OCI-LY1 (cell line): Measurements from ENCODE around the gene CD22.

Source experiments
- H2AFZ ChIP-seq: fragments of 200-600 bp; sonication (generic), shearing (Covaris generic); 2 replicates; pipeline ENCODE4 v1.6.0; 2014; ENCODE audit warnings: antibody characterized with exemption, mild to moderate bottlenecking, low read length
- H3F3A ChIP-seq: fragments of 200-600 bp; sonication (generic), shearing (Covaris generic); 2 replicates; pipeline ENCODE4 v1.6.0; 2014; ENCODE audit warnings: mild to moderate bottlenecking, antibody characterized with exemption, low read length, moderate library complexity; ENCODE audit not compliant: insufficient read depth
- H3K27ac ChIP-seq: fragments of 200-600 bp; sonication (generic); 2 replicates; pipeline ENCODE4 v1.5.1; 2014; ENCODE audit warnings: low read length, mixed run types, mild to moderate bottlenecking, low read depth; ENCODE audit not compliant: poor library complexity, severe bottlenecking
- H3K27me3 ChIP-seq: fragments of 200-600 bp; sonication (generic); 2 replicates; pipeline ENCODE4 v1.6.0; 2014; ENCODE audit warnings: antibody characterized with exemption, mild to moderate bottlenecking, low read length, moderate library complexity; ENCODE audit not compliant: insufficient read depth
- H3K36me3 ChIP-seq: fragments of 200-600 bp; sonication (generic); 2 replicates; pipeline ENCODE4 v1.6.1; 2014; ENCODE audit warnings: mild to moderate bottlenecking, antibody characterized with exemption, low read length, moderate library complexity, mixed read lengths; ENCODE audit not compliant: insufficient read depth
- H3K4me1 ChIP-seq: fragments of 200-600 bp; sonication (generic); 2 replicates; pipeline ENCODE4 v1.5.1; 2014; ENCODE audit warnings: mild to moderate bottlenecking, low read length, moderate library complexity; ENCODE audit not compliant: insufficient read depth, severe bottlenecking
- H3K4me2 ChIP-seq: fragments of 200-600 bp; sonication (generic), shearing (Covaris generic); 2 replicates; pipeline ENCODE4 v1.6.1; 2014; ENCODE audit warnings: low read length
- H3K4me3 ChIP-seq: fragments of 200-600 bp; sonication (generic); 2 replicates; pipeline ENCODE4 v1.5.1; 2014; ENCODE audit warnings: low read length, low read depth, mild to moderate bottlenecking, mixed read lengths; ENCODE audit not compliant: poor library complexity, severe bottlenecking
- H3K79me2 ChIP-seq: fragments of 200-600 bp; shearing (Covaris generic); 2 replicates; pipeline ENCODE4 v1.6.1; 2016; ENCODE audit warnings: mixed run types, low read length, mixed read lengths; ENCODE audit not compliant: insufficient read depth
- H3K9ac ChIP-seq: fragments of 200-600 bp; sonication (generic), shearing (Covaris generic); 2 replicates; pipeline ENCODE4 v1.6.1; 2014; ENCODE audit warnings: mild to moderate bottlenecking, low read length, mixed read lengths
- H3K9me2 ChIP-seq: fragments of 200-600 bp; sonication (generic), shearing (Covaris generic); 2 replicates; pipeline ENCODE4 v1.6.1; 2014; ENCODE audit warnings: low read depth, mild to moderate bottlenecking, low read length, mixed read lengths
- H3K9me3 ChIP-seq: fragments of 200-600 bp; shearing (Covaris generic); 2 replicates; pipeline ENCODE4 v1.6.1; 2014; ENCODE audit warnings: low read length, mixed read lengths
- H4K20me1 ChIP-seq: fragments of 200-600 bp; sonication (generic), shearing (Covaris generic); 2 replicates; pipeline ENCODE4 v1.6.0; 2016; ENCODE audit warnings: mild to moderate bottlenecking, low read length; ENCODE audit not compliant: insufficient read depth
- EZH2 ChIP-seq: fragments of 200-600 bp; sonication (generic), shearing (Covaris generic); IDR thresholded peaks from 2 replicates; pipeline ENCODE4 v1.8.0; 2017; ENCODE audit warnings: borderline replicate concordance, mixed run types, mild to moderate bottlenecking, antibody characterized with exemption, low read length, moderate library complexity, mixed read lengths
- TF ChIP-seq, protein P1 (sequence below): fragments of 200-600 bp; sonication (generic), shearing (Covaris generic); IDR thresholded peaks from 2 replicates; pipeline ENCODE4 v1.5.1; 2017; ENCODE audit warnings: mild to moderate bottlenecking, antibody characterized with exemption, low read length, moderate library complexity, mixed read lengths

CD22 gene

DNA sequence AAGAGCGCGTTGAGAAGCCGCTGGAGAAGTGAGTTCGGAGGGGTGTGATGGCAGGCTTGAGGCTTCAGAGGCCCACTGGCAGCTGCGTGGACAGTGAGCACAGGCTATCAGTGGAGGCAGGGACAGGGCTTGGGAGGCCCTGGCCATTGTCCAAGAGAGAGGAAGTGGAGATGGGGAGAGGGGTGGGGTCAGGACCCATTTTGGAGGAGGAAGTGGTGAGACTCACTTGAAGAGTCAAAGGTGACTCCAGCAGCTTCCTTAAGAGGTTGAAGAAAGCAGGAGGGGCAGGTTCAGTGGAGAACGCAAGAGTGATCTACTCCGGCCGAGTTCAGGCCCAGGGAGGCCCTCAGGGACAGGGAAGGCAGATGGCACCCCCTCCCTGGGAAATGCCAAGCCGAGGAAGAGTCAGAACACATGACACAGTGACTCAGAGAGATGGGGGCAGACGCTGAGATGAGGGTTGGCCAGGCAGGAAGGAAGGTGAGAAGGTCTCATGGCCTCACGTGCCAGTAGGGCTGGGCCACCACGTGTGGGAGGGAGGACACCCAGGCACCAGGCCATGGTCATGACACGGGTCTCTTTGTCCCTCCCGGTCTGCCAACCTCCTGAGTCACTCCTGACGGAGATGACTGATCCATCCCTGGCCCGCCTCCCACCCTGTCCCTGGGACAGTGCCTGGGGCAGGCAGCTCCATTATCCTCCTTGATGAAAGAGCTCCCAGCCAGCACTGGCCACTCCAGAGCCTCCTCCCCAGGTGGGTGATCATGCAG, 10.1 kb upstream of the CD22 start:
- Histone ChIP-seq H3K36me3 (no peaks in the 10 kb centered on the region; the same call in 1 of the 2 replicates), H3K27me3 (0 out of 2 replicates have a peak, but pooled peaks cover 3% of the 10 kb centered on the region), H3K4me1 (peaks cover 61% of the 10 kb centered on the region), H3K9ac (no peak overlapping the region; the same call in 1 of the 2 replicates), H3K9me3 (no peaks in the 10 kb centered on the region), H3K4me3 (no peak overlapping the region), H4K20me1 (no peaks in the 10 kb centered on the region), H3F3A (no peaks in the 10 kb centered on the region), H3K79me2 (no peaks in the 10 kb centered on the region), H3K4me2 (no peak overlapping the region), H3K27ac (peak overlapping the region; percentile 87), H3K9me2 (no peaks in the 10 kb centered on the region), H2AFZ (no peak overlapping the region)
- TF ChIP-seq, protein P1, sequence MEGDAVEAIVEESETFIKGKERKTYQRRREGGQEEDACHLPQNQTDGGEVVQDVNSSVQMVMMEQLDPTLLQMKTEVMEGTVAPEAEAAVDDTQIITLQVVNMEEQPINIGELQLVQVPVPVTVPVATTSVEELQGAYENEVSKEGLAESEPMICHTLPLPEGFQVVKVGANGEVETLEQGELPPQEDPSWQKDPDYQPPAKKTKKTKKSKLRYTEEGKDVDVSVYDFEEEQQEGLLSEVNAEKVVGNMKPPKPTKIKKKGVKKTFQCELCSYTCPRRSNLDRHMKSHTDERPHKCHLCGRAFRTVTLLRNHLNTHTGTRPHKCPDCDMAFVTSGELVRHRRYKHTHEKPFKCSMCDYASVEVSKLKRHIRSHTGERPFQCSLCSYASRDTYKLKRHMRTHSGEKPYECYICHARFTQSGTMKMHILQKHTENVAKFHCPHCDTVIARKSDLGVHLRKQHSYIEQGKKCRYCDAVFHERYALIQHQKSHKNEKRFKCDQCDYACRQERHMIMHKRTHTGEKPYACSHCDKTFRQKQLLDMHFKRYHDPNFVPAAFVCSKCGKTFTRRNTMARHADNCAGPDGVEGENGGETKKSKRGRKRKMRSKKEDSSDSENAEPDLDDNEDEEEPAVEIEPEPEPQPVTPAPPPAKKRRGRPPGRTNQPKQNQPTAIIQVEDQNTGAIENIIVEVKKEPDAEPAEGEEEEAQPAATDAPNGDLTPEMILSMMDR, result no peak
- TF ChIP-seq EZH2, result no peak

DNA sequence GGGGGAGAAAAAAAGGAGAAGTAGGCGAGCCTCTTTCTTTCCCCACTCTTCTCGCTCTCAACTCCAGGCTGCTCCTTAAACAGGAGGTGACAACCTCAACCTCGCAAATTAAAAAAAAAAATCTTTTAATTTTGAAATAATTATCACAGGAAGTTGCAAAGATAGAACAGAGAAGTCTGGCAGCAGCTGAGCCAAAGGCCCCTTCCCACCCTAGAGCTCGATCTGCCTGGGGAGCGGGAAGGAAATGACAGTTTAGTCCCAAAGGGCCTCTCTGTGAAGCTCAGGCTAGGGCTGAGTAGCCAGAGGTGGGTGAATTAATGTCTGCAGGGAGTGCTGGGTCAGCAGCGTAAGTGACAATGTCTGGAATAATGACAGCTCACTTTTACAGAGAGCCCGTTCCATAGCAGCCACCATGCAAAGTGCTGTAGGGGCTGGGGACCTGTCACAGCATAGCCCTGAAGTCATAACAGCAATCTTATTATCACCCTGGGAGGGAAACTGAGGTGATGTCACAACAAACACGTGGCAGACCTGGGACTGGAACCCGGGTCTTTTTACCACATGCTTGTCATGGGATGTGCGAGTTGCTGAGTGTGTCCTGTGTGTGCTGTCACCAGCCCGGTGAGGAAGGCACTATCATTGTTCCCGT, 8.8 kb upstream of the CD22 start:
- H3K9ac ChIP-seq, result peak overlapping the region; percentile 52

DNA sequence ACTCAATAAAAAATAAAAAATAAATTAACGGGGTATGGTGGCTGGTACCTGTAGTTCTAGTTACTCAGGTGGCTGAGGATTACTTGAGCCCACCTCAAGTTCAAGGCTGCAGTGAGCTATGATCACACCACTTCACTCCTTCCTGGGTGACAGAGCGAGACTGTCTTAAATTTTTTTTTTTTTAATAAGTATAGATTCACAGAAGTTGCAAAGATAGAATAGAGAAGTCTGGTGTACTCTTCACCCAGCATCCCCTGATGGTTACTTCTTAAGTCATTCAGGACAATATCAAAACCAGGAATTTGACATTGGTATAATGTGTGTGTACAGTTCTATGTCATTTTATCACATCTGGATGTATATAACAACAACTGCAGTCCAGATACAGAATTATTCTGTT, 7.7 kb upstream of the CD22 start:
- H3K27me3 ChIP-seq, result no peaks in the 10 kb centered on the region
- TF ChIP-seq, protein P1, result no peak
- TF ChIP-seq EZH2, result no peak
- no peaks in the 10 kb centered on the region for H4K20me1 ChIP-seq
- peaks cover 71% of the 10 kb centered on the region for H3K4me1 ChIP-seq
- H3K79me2 ChIP-seq, result no peaks in the 10 kb centered on the region
- H3K27ac ChIP-seq, result peak overlapping the region; percentile 87
- no peaks in the 10 kb centered on the region; the same call in 1 of the 2 replicates for H3K36me3 ChIP-seq
- no peak overlapping the region for H3K4me2 ChIP-seq
- H3K9ac ChIP-seq, result no peak overlapping the region; the same call in 1 of the 2 replicates
- no peak overlapping the region for H2AFZ ChIP-seq
- H3K4me3 ChIP-seq, result no peak overlapping the region
- H3K9me3 ChIP-seq, result no peaks in the 10 kb centered on the region
- no peaks in the 10 kb centered on the region for H3K9me2 ChIP-seq
- H3F3A ChIP-seq, result no peaks in the 10 kb centered on the region

More for the DNA sequence above, 8.8 kb upstream of the CD22 start:
- no peaks in the 10 kb centered on the region for H3K9me3 ChIP-seq
- no peaks in the 10 kb centered on the region; the same call in 1 of the 2 replicates for H3K36me3 ChIP-seq
- peak overlapping the region; percentile 87 for H3K27ac ChIP-seq
- TF ChIP-seq, protein P1, result no peak
- TF ChIP-seq EZH2, result no peak
- H3K4me3 ChIP-seq, result peak overlapping the region; percentile 10
- no peaks in the 10 kb centered on the region for H3K79me2 ChIP-seq
- H4K20me1 ChIP-seq, result no peaks in the 10 kb centered on the region
- H3F3A ChIP-seq, result no peaks in the 10 kb centered on the region
- no peak overlapping the region for H2AFZ ChIP-seq
- H3K4me1 ChIP-seq, result peaks cover 75% of the 10 kb centered on the region
- H3K9me2 ChIP-seq, result no peaks in the 10 kb centered on the region
- H3K4me2 ChIP-seq, result peak overlapping the region; percentile 52
- no peaks in the 10 kb centered on the region for H3K27me3 ChIP-seq
